ENCODE measurements around the gene UNCX.
"Not testable (repeated sequence)": the region's sequence is repeated elsewhere in the genome, so short reads cannot be mapped to it uniquely, and the experiment has no call there.

Gene UNCX

GRCh38 chr7:1260244-1260635 is 27.6 kb downstream of the UNCX start:
- no peak for DNase-seq
- Histone ChIP-seq H3F3A (ENCODE audit: insufficient read depth, low read length) (no peaks in the 10 kb centered on the region), H3K4me3 (ENCODE audit: low read length) (no peak overlapping the region), H2AFZ (ENCODE audit: low read length) (no peak overlapping the region), H4K20me1 (ENCODE audit: insufficient read depth, low read length) (no peaks in the 10 kb centered on the region), H3K4me2 (ENCODE audit: low read depth, low read length) (no peak overlapping the region), H3K9ac (ENCODE audit: low read length) (no peak overlapping the region), H3K9me3 (replicated peaks; ENCODE audit: insufficient read depth, low read length) (no peaks in the 10 kb centered on the region), H3K36me3 (replicated peaks; ENCODE audit: insufficient read depth, low read length) (no peaks in the 10 kb centered on the region), H3K4me1 (ENCODE audit: low read length) (no peaks in the 10 kb centered on the region), H3K27ac (ENCODE audit: low read length) (no peak overlapping the region), H3K79me2 (ENCODE audit: low read length) (no peaks in the 10 kb centered on the region), H3K27me3 (replicated peaks; ENCODE audit: insufficient read depth, low read length) (peaks cover 82% of the 10 kb centered on the region), H3K9me2 (replicated peaks; ENCODE audit: insufficient read depth, low read length) (no peaks in the 10 kb centered on the region)
- TF ChIP-seq, protein P1, sequence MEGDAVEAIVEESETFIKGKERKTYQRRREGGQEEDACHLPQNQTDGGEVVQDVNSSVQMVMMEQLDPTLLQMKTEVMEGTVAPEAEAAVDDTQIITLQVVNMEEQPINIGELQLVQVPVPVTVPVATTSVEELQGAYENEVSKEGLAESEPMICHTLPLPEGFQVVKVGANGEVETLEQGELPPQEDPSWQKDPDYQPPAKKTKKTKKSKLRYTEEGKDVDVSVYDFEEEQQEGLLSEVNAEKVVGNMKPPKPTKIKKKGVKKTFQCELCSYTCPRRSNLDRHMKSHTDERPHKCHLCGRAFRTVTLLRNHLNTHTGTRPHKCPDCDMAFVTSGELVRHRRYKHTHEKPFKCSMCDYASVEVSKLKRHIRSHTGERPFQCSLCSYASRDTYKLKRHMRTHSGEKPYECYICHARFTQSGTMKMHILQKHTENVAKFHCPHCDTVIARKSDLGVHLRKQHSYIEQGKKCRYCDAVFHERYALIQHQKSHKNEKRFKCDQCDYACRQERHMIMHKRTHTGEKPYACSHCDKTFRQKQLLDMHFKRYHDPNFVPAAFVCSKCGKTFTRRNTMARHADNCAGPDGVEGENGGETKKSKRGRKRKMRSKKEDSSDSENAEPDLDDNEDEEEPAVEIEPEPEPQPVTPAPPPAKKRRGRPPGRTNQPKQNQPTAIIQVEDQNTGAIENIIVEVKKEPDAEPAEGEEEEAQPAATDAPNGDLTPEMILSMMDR (IDR thresholded peaks at IDR 0.05; ENCODE audit: low read length) = no peak
- TF ChIP-seq EZH2phosphoT487 (IDR thresholded peaks at IDR 0.05; ENCODE audit: low read length) (no peak), EZH2 (optimal IDR thresholded peaks at IDR 0.05; ENCODE audit: low read depth, low read length) (no peak)

DNA sequence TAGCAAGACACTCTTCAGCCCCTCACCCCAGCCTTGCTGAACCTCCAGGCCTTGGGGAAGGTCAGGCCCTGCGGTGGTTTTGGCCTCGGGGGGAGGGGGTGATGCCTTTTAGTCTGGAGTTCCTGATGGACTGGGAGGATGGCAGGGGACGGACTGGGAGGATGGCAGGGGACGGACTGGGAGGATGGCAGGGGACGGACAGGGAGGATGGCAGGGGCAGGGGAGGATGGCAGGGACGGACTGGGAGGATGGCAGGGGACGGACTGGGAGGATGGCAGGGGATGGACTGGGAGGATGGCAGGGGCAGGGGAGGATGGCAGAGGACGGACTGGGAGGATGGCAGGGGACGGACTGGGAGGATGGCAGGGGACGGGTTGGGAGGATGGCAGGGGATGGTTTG is 28.4 kb downstream of the UNCX start:
- DNase-seq; H3K9me2 ChIP-seq (replicated peaks; ENCODE audit: insufficient read depth, low read length); H4K20me1 ChIP-seq (ENCODE audit: insufficient read depth, low read length); H3K27ac ChIP-seq (ENCODE audit: low read length); H3K4me1 ChIP-seq (ENCODE audit: low read length); H3K9ac ChIP-seq (ENCODE audit: low read length); H3K9me3 ChIP-seq (replicated peaks; ENCODE audit: insufficient read depth, low read length); H3F3A ChIP-seq (ENCODE audit: insufficient read depth, low read length); H3K4me3 ChIP-seq (ENCODE audit: low read length); H3K36me3 ChIP-seq (replicated peaks; ENCODE audit: insufficient read depth, low read length); H3K79me2 ChIP-seq (ENCODE audit: low read length); H2AFZ ChIP-seq (ENCODE audit: low read length); H3K4me2 ChIP-seq (ENCODE audit: low read depth, low read length): not testable (repeated sequence)
- peaks cover 82% of the 10 kb centered on the region for H3K27me3 ChIP-seq (replicated peaks; ENCODE audit: insufficient read depth, low read length)

DNA sequence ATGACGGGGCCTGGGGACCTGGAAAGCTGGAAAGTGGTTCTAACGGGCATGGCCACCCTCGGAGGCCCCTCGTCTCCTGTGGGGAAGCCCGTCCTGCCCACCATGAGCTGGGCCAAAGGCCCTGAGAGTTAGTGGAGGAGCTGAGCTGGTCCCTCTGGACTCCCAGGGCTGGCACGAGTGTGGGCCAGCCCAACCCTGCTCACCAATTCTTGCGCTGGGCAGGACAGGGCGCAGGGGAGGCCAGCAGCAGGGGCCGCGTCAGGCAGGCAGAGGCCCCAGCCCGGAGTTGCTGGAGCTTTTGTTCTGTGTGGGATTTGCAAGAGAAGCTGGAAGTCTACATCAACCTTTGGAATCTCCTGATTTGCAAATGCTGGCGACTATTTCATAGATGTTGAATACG is 29.8 kb downstream of the UNCX start:
- Histone ChIP-seq H3K36me3 (replicated peaks; ENCODE audit: insufficient read depth, low read length) (no peaks in the 10 kb centered on the region), H3K27me3 (replicated peaks; ENCODE audit: insufficient read depth, low read length) (peaks cover 77% of the 10 kb centered on the region), H3K9ac (ENCODE audit: low read length) (no peak overlapping the region), H3K79me2 (ENCODE audit: low read length) (no peaks in the 10 kb centered on the region), H2AFZ (ENCODE audit: low read length) (no peak overlapping the region), H4K20me1 (ENCODE audit: insufficient read depth, low read length) (no peaks in the 10 kb centered on the region), H3K27ac (ENCODE audit: low read length) (no peak overlapping the region), H3F3A (ENCODE audit: insufficient read depth, low read length) (no peaks in the 10 kb centered on the region), H3K9me2 (replicated peaks; ENCODE audit: insufficient read depth, low read length) (no peaks in the 10 kb centered on the region), H3K4me1 (ENCODE audit: low read length) (no peaks in the 10 kb centered on the region), H3K4me2 (ENCODE audit: low read depth, low read length) (no peak overlapping the region), H3K4me3 (ENCODE audit: low read length) (no peak overlapping the region), H3K9me3 (replicated peaks; ENCODE audit: insufficient read depth, low read length) (no peaks in the 10 kb centered on the region)
- no peak for DNase-seq
- TF ChIP-seq EZH2phosphoT487 (IDR thresholded peaks at IDR 0.05; ENCODE audit: low read length) = no peak
- TF ChIP-seq EZH2 (optimal IDR thresholded peaks at IDR 0.05; ENCODE audit: low read depth, low read length) = no peak
- TF ChIP-seq, protein P1 (IDR thresholded peaks at IDR 0.05; ENCODE audit: low read length) = no peak

GRCh38 chr7:1263391-1263951 is 30.8 kb downstream of the UNCX start:
- Histone ChIP-seq H3K9me3 (replicated peaks; ENCODE audit: insufficient read depth, low read length) (no peaks in the 10 kb centered on the region), H3K4me1 (ENCODE audit: low read length) (no peaks in the 10 kb centered on the region), H3K4me2 (ENCODE audit: low read depth, low read length) (no peak overlapping the region), H4K20me1 (ENCODE audit: insufficient read depth, low read length) (no peaks in the 10 kb centered on the region), H3K27me3 (replicated peaks; ENCODE audit: insufficient read depth, low read length) (peaks cover 76% of the 10 kb centered on the region), H3F3A (ENCODE audit: insufficient read depth, low read length) (no peaks in the 10 kb centered on the region), H2AFZ (ENCODE audit: low read length) (no peak overlapping the region), H3K4me3 (ENCODE audit: low read length) (no peak overlapping the region), H3K36me3 (replicated peaks; ENCODE audit: insufficient read depth, low read length) (no peaks in the 10 kb centered on the region), H3K27ac (ENCODE audit: low read length) (no peak overlapping the region), H3K79me2 (ENCODE audit: low read length) (no peaks in the 10 kb centered on the region), H3K9me2 (replicated peaks; ENCODE audit: insufficient read depth, low read length) (no peaks in the 10 kb centered on the region), H3K9ac (ENCODE audit: low read length) (no peak overlapping the region)
- no peak for DNase-seq
- TF ChIP-seq, protein P1 (IDR thresholded peaks at IDR 0.05; ENCODE audit: low read length) = no peak
- no peak for TF ChIP-seq EZH2phosphoT487 (IDR thresholded peaks at IDR 0.05; ENCODE audit: low read length)
- no peak for TF ChIP-seq EZH2 (optimal IDR thresholded peaks at IDR 0.05; ENCODE audit: low read depth, low read length)
